ENCODE data around the gene CEBPZOS.

- TF ChIP-seq CTCF (IDR thresholded peaks at IDR 0.05) (no peak), ZFX (IDR thresholded peaks at IDR 0.05; ENCODE audit: borderline replicate concordance) (no peak)
Observed at GRCh38 chr2:37226863-37227262, 30.6 kb downstream of the CEBPZOS start.

All from 22Rv1 (cell line).